ENCODE data around the gene FZR1. TPM values are rescaled to one million over a fixed set of nuclear protein-coding genes. Genes with fewer than 3 reads are reported as not detected.
A peak's percentile ranks its signal among the peaks of the same experiment; 100 is the strongest.

FZR1 gene
- total RNA-seq, 4 donors from 2014 or later, result 45.1 to 51.1 (median 47.9) TPM

DNA sequence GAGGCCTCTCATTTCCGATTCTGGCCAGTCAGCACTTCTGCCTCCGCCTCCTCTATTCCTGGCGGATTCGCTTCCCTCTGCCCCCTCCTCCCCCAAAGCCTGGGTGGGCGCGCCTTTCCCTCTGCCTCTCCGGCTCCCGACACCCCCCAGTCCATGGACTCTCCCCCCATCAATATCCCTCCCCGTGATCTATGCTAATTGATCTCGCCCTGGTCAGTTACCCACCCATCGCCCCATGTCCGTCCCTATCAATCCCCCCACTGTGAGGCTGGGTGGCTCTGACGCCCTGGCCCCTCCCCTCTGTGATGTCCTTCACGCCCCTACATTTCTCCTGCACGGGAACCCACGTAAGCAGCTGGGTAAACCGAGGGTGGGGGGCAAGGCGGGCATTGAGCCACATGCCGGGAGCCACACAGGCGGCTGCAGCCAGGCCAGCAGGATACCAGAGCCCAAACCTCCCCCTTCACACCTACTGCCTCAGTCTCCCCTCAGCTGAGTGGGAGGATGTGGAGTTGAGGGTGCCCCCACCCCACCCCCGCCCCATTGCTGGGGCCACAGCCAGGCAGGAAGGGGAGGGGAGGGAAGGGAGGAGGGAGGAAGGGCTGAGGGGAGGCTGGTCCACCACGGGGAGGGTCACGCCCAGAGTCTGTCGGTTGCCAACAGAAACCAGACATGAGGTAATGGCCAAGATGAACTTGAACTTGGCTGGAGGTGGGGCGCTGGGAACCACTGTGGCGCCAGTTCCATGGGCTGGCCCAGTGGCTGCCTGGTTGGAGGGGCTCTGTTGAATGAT is 46.8 kb upstream of the FZR1 start:
- DNase-seq (ENCODE audit: low spot score in 2 of 2), result peak; percentile 88 to 93
- Histone ChIP-seq H3K4me1 (peaks cover 35% of the 10 kb centered on the region), H3K36me3 (peaks cover 57% of the 10 kb centered on the region), H3K27ac (peak overlapping the region; percentile 70), H3K27me3 (no peaks in the 10 kb centered on the region), H3K4me3 (no peak overlapping the region), H3K9me3 (no peaks in the 10 kb centered on the region)
- TF ChIP-seq EP300 (IDR thresholded peaks at IDR 0.05), result no peak
- TF ChIP-seq POLR2AphosphoS5 (IDR thresholded peaks at IDR 0.05), result peak in 1 of 3 donors; percentile 9
- 42% methylated on average over 23 of the region's 26 CpGs for WGBS

DNA sequence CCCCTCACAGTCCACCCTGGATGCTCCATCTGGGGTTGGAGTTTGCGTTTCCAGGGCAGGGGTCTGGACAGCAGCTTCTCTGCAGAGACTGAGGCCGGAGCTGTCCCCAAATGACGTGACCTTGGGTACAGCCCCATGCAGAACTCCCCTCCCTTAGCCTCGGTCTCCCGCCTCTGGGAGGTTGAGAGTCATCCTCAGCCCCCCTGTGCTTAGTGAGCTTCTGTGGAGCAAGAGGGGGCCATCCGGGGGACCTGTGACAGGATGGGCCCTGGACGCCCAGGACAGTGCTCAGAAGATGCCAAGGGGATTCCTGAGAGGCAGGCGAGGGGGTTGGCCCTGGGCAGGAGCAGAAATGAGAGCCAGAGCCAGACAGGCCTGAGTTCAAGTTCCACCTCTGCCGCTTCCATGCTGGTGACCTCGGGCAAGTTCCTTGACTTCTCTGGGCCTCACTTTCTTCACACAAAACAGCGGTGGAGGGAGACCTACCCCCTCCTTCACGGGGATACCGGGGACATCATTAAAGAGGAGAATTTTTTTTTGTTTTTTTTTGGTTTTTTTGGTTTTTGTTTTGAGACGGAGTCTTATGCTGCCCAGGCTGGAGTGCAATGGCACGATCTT is 46.0 kb upstream of the FZR1 start:
- H3K27ac ChIP-seq, result peak overlapping the region; percentile 70

DNA sequence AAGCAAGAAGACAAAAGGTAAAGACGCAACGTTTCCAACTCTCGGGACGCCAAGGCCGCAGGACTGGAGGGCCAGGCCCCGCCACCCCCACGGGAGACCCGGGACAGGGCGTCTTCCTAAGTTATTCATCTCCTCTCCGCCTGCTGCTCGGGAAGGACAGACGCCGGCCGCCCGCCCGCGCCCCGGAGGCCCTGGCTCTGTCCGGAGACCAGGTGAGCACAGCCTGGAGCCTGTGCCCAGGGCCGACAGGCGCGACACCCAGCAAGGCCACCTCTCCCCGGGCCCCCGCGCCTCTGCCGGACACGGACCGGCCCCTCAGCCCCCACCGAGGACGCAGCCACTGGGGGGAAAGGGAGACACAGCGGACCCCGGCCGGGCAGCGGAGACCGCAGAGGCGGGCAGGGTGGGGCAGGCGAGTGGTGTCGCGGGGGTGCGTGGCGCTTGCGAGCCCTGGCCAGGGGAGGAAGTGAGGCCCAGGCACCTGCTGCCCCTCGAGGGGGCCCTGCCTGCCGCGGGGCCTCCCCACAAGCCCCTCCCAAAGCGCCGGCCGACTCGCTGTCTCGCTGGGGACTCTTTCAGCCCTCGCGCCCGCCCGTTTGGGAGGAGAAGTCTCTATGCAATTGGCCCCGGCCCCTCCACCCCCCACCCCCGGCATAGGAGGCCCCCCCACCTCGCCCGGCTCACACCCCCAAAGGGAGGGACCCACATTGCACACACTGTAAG is 43.0 kb upstream of the FZR1 start:
- peaks cover 29% of the 10 kb centered on the region for H3K36me3 ChIP-seq
- DNase-seq (ENCODE audit: low spot score in 2 of 2), result no peak
- H3K4me3 ChIP-seq, result no peak overlapping the region
- H3K27me3 ChIP-seq, result no peaks in the 10 kb centered on the region
- peaks cover 37% of the 10 kb centered on the region for H3K4me1 ChIP-seq
- no peak overlapping the region for H3K27ac ChIP-seq
- TF ChIP-seq EP300 (IDR thresholded peaks at IDR 0.05) (no peak), POLR2AphosphoS5 (IDR thresholded peaks at IDR 0.05) (no peak), POLR2A (IDR thresholded peaks at IDR 0.05) (no peak)
- TF ChIP-seq, protein P1, sequence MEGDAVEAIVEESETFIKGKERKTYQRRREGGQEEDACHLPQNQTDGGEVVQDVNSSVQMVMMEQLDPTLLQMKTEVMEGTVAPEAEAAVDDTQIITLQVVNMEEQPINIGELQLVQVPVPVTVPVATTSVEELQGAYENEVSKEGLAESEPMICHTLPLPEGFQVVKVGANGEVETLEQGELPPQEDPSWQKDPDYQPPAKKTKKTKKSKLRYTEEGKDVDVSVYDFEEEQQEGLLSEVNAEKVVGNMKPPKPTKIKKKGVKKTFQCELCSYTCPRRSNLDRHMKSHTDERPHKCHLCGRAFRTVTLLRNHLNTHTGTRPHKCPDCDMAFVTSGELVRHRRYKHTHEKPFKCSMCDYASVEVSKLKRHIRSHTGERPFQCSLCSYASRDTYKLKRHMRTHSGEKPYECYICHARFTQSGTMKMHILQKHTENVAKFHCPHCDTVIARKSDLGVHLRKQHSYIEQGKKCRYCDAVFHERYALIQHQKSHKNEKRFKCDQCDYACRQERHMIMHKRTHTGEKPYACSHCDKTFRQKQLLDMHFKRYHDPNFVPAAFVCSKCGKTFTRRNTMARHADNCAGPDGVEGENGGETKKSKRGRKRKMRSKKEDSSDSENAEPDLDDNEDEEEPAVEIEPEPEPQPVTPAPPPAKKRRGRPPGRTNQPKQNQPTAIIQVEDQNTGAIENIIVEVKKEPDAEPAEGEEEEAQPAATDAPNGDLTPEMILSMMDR (IDR thresholded peaks at IDR 0.05), result no peak
- no peaks in the 10 kb centered on the region for H3K9me3 ChIP-seq
- 81% methylated on average over 17 of the region's 58 CpGs for WGBS

More for the DNA sequence above, 46.0 kb upstream of the FZR1 start:
- H3K4me3 ChIP-seq, result no peak overlapping the region
- H3K4me1 ChIP-seq, result peaks cover 41% of the 10 kb centered on the region
- no peaks in the 10 kb centered on the region for H3K9me3 ChIP-seq
- TF ChIP-seq, protein P1 (IDR thresholded peaks at IDR 0.05), result no peak
- TF ChIP-seq POLR2AphosphoS5 (IDR thresholded peaks at IDR 0.05) (no peak), POLR2A (IDR thresholded peaks at IDR 0.05) (no peak), EP300 (IDR thresholded peaks at IDR 0.05) (no peak)
- no peak for DNase-seq (ENCODE audit: low spot score in 2 of 2)
- WGBS, result 83% methylated on average over 12 of the region's 15 CpGs
- H3K27me3 ChIP-seq, result no peaks in the 10 kb centered on the region
- peaks cover 53% of the 10 kb centered on the region for H3K36me3 ChIP-seq

DNA sequence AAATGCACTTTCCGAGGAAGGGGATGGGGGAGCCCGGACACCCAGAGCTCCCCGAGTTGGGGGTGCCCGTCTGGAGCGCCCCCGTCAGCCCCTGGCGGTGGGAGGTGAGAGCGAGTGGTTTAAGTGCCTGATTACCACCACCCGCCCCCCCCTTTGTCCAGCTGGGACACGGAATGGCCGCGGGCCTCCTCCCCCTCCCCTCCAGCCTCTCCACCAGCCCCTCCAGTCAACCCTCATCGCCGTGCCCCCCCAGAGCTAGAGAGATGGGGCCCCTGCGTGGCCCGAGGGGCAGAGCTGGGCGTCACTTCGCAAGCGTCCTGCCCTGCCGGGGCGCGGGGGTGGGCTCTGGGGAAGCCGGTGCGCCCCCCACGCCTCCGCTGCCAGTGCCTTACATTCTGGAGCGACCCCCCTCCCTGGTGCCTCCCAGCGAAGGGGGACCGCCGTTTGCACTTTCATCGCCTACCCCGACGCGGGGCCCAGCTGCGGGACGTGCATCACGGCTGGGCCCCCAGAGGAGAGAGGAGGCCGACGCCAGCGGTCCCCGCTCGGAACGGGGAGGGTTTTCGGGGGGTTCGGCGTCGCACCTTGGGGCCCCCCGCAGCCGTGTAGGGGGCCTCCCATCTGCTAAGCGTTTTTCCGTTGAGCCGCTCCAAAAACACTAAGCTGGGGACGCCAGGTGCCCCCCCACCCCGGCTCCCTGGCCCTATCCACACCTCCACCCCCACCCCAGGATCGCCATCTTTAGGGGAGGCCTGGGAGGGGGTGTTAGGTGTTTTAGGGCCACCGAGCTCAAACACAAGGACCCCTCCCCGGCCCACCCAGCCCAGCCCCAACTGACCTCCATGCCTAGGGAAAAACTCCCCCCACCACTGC is 42.2 kb upstream of the FZR1 start:
- peaks cover 33% of the 10 kb centered on the region for H3K4me1 ChIP-seq
- peaks cover 29% of the 10 kb centered on the region for H3K36me3 ChIP-seq
- no peaks in the 10 kb centered on the region for H3K9me3 ChIP-seq
- no peak overlapping the region for H3K27ac ChIP-seq
- no peak overlapping the region for H3K4me3 ChIP-seq
- no peak for DNase-seq (ENCODE audit: low spot score in 2 of 2)
- 82% methylated on average over 51 of the region's 57 CpGs for WGBS
- H3K27me3 ChIP-seq, result no peaks in the 10 kb centered on the region
- TF ChIP-seq, protein P1 (IDR thresholded peaks at IDR 0.05), result no peak
- TF ChIP-seq EP300 (IDR thresholded peaks at IDR 0.05) (no peak), POLR2AphosphoS5 (IDR thresholded peaks at IDR 0.05) (no peak), POLR2A (IDR thresholded peaks at IDR 0.05) (no peak)

DNA sequence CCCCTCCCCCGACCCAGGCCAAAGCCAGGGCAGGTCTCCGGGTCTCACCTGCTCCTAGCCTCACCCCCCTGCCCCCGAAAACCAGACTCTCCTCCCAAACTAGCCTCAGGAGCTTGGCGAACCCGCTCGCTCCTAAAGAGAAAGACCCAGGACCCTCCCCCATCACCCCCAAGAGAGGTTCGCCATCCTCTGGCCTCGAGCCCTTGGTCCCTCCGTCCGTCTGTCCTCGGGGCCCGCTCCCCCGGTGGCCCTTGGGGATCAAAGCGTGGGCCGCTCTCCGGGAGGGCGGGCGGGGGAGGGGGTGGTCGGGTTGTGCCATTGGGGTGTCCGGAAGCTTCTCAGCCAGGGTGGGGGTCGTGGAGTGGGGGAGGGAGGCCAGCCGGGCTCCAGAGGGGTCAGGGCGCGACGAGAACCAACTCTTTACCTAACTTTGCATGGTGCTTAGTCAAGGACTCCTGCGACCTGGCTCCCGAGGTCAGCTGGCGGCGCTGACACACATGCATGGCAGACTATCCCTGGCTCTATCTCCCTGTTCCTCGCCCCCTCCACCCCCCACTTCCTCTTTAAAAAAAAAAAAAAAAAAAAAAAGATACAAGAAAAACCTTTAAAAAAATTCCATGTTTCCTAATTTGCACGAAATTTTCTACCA is 41.4 kb upstream of the FZR1 start:
- no peak overlapping the region for H3K27ac ChIP-seq
- DNase-seq (ENCODE audit: low spot score in 2 of 2), result no peak
- no peaks in the 10 kb centered on the region for H3K9me3 ChIP-seq
- TF ChIP-seq POLR2AphosphoS5 (IDR thresholded peaks at IDR 0.05), result no peak
- TF ChIP-seq POLR2A (IDR thresholded peaks at IDR 0.05), result no peak
- TF ChIP-seq EP300 (IDR thresholded peaks at IDR 0.05), result no peak
- TF ChIP-seq, protein P1 (IDR thresholded peaks at IDR 0.05), result no peak
- WGBS, result 77% methylated on average over 12 of the region's 31 CpGs
- H3K36me3 ChIP-seq, result peaks cover 29% of the 10 kb centered on the region
- H3K27me3 ChIP-seq, result no peaks in the 10 kb centered on the region
- no peak overlapping the region for H3K4me3 ChIP-seq
- peaks cover 29% of the 10 kb centered on the region for H3K4me1 ChIP-seq

Data from suprapubic skin (tissue), 4 donors.